GM12801 (cell line): Measurements from ENCODE around the gene TJP1.

Experiments used
- CTCF ChIP-seq: IDR thresholded peaks from one replicate; pipeline ENCODE4 v1.5.1; 2011; ENCODE audit warnings: control low read depth; ENCODE audit not compliant: insufficient read length; ENCODE audit errors: extremely low read depth

TJP1 gene

DNA sequence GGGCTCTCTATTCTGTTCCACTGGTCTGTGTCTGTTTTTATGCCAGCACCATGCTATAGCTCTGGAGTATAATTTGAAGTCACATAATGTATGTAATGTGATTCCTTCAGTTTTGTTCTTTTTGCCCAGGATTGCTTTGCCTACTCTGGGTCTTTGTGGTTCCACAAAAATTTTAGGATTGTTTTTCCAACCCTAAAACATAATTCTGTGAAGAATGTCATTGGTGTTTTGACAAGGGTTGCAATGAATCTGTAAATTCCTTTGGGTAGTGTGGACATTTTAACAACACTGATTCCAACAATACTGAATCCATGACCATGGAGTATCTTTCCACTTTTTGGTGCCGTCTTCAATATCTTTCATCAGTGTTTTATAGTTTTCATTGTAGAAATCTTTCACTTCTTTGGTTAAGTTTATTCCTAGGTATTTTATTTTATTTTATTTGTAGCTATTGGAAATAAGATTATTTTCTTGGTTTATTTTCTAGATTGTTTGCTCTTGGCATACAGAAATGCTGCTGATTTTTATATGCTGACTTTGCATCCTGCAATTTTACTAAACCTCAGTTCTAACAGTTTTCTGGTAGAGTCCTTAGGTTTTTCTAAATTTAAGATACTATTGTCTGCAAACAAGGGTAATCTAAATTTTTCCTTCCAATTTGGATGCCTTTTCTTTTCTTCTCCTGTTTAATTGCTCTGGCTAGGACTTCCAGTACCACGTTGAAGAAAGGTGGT is 29.7 kb downstream of the TJP1 start:
- no peak for TF ChIP-seq CTCF

DNA sequence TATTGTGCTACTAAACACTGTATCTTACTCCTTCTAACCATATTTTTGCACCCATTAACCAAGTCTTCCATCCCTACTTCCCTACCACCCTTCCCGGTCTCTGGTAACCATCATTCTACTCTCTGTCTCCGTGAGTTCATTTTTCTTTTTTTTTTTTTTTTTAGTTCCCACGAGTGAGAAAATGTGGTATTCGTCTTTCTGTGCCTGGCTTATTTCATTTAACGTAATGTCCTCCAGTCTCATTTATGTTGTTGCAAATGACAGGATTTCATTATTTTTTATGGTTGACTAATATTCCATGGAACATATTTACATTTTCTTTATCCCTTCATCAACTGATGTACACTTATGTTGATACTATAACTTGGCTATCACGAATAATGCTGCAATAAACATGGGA is 31.7 kb downstream of the TJP1 start:
- no peak for TF ChIP-seq CTCF

- TF ChIP-seq CTCF: no peak
These were observed 32.4 kb downstream of the TJP1 start for GRCh38 chr15:29789871-29790270.

DNA sequence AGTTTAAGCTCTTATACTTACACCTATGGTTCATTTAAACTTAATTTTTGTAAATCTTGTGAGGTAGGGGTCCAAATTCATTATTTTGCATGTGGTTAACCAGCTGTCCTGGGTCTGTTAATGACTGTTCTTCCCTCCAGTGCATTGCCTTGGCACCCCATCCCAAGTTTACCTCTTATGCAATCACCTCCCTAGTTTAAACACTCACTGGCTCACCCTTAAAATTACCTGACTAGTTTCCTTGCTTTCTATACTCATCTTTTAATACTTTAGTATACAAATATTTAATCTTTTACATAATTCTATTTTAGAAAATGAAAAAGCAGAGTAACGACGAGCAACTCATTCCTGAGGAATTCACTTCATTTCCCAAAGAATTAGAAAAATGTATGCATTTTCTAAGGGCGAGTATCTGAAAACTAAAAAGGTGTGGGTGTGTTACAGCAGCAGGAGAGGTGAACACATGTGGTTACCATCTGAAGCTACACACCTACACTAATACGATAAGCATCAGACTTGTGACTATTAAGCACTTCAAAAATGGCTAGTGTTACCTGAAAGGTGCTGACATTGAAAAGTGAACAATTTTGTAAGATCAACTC is 33.7 kb downstream of the TJP1 start:
- no peak for TF ChIP-seq CTCF

DNA sequence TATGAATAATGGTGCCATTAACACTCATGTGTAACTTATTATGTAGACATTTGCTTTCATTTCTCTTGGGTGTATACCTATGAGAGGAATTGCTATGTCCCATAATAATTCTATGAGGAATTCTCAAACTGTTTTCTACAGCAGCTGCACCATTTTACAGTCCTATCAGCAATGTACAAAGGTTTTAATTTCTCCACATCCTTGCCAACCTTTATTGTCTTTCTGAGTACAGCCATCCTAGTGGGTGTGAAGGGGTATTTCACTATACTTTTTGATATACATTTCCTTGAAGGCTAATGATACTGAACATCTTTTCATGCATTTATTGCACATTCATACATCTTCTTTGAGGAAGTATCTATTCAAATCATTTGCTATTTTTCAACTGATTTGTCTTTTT is 34.5 kb downstream of the TJP1 start:
- no peak for TF ChIP-seq CTCF

DNA sequence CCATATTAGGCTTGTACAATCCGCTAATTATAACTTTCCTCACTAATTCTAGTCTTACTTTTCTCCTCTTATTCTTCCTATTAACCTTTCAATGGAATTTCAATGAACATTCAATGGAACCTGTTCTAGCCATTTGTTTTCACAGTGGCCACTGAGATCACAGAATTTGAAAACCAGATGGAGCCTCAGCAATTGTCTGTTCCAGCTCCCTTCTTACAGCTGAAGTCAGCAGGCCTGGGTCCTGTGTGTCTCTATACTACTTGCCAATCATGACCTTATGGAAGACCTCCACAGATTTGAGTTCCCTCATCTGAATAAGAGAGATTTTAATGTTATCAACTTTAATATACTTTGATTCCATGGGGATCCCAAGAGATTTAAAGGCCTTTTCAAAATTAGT is 36.6 kb downstream of the TJP1 start:
- TF ChIP-seq CTCF: no peak

DNA sequence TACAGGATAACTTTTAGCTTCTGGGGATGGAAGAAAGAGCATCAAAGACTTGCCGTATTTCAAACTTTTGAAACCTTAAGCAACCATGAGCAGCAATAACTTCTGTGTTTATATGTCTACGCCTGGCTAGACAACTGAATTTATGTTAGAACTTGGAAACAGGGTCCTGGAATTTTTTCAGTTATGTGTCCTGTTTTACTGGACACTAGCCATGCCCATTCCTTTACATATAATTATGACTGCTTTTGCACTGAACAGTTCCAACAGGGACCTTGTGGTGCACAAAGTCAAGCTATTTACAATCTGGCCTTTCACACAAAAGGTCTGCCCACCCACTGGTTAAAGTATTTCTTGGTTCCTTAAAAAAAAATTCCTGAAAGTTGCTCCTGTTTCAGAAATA is 37.1 kb downstream of the TJP1 start:
- TF ChIP-seq CTCF: no peak
